ENCODE data around the gene LRRC51. TPM values are rescaled to one million over a fixed set of nuclear protein-coding genes. Genes with fewer than 3 reads are reported as not detected.

LRRC51 gene
- total and polyA plus RNA-seq, 2 donors (not counting 1 experiment from before 2014, with no cell fraction given): 5.0 to 6.9 TPM

DNA sequence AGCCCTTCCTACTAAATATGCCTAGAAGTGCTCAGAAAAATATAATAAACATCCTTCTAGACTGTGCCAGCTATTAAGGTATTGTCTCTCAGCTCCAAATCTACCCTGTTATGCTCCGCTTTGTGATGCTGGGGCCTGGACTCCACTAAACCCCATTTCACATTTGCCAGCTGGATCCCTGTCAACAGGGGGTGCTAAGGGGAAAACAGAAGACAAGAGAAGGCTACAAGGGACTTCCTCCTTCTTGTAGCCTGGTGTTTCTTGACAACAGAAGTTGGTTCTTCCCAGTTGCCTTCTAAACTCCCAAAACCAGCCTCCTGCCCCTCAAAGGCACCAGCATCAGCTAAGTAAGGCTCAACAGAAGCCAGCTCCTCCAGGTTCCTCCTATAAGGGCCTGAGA is 5.5 kb upstream of the LRRC51 start:
- H3K27me3 ChIP-seq (ENCODE audit: control insufficient read depth, insufficient read depth, low read length): no peaks in the 10 kb centered on the region
- H3K9ac ChIP-seq (ENCODE audit: insufficient read depth, low read length): no peak overlapping the region
- H4K20me1 ChIP-seq (ENCODE audit: control insufficient read depth, extremely low read depth, insufficient read depth, low read length): no peaks in the 10 kb centered on the region
- H3K4me1 ChIP-seq (ENCODE audit: control insufficient read depth, extremely low read depth, insufficient read depth, low read length): peaks cover 21% of the 10 kb centered on the region
- H3K27ac ChIP-seq (ENCODE audit: insufficient read depth, low read length): no peak overlapping the region
- H3K79me2 ChIP-seq (ENCODE audit: control insufficient read depth, insufficient read depth, low read length): peaks cover 85% of the 10 kb centered on the region
- no peak overlapping the region for H3K4me3 ChIP-seq (replicated peaks in 1 of 4; ENCODE audit: control extremely low read depth in 1 of 4, insufficient read depth in 1 of 4, low read depth in 3 of 4, low read length in 4 of 4)
- TF ChIP-seq, protein P1, sequence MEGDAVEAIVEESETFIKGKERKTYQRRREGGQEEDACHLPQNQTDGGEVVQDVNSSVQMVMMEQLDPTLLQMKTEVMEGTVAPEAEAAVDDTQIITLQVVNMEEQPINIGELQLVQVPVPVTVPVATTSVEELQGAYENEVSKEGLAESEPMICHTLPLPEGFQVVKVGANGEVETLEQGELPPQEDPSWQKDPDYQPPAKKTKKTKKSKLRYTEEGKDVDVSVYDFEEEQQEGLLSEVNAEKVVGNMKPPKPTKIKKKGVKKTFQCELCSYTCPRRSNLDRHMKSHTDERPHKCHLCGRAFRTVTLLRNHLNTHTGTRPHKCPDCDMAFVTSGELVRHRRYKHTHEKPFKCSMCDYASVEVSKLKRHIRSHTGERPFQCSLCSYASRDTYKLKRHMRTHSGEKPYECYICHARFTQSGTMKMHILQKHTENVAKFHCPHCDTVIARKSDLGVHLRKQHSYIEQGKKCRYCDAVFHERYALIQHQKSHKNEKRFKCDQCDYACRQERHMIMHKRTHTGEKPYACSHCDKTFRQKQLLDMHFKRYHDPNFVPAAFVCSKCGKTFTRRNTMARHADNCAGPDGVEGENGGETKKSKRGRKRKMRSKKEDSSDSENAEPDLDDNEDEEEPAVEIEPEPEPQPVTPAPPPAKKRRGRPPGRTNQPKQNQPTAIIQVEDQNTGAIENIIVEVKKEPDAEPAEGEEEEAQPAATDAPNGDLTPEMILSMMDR (conservative IDR thresholded peaks at IDR 0.05 in 1 of 2, IDR thresholded peaks at IDR 0.05 in 1 of 2; ENCODE audit: low read depth in 1 of 2, low read length in 2 of 2): peak in 1 of 2 donors; percentile 8
- TF ChIP-seq EZH2 (IDR thresholded peaks at IDR 0.05; ENCODE audit: low read length, missing control alignments): no peak
- no peaks in the 10 kb centered on the region for H3K9me3 ChIP-seq (ENCODE audit: control insufficient read depth, insufficient read depth, low read depth, low read length)
- H3K36me3 ChIP-seq (ENCODE audit: control insufficient read depth, insufficient read depth, low read length): no peaks in the 10 kb centered on the region
- DNase-seq (ENCODE audit: low read depth in 2 of 2): no peak
- no peak overlapping the region for H3K4me2 ChIP-seq (ENCODE audit: extremely low read depth, insufficient read depth, low read length)
- peak overlapping the region; percentile 22 for H2AFZ ChIP-seq (ENCODE audit: low read length)

DNA sequence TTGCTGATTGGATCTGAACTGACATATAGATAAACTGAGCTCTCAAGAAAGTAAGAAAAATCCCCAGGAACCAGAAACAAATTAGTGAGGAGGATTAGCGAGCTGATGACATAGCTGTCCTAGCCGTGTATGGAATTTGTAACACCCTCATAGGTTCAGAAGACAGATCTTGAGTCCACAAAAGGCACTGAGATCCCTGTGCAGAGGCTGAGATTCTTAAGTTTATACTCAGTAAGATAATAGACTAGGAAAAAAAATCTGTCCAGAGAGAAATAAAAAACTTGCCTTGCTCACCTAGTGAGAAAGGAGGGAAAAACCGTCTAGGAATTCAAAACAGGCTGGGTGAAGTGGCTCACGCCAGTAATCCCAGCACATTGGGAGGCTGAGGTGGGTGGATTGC is 4.9 kb upstream of the LRRC51 start:
- H3K27ac ChIP-seq (ENCODE audit: insufficient read depth, low read length): no peak overlapping the region
- peaks cover 14% of the 10 kb centered on the region for H3K4me1 ChIP-seq (ENCODE audit: control insufficient read depth, extremely low read depth, insufficient read depth, low read length)
- H3K4me2 ChIP-seq (ENCODE audit: extremely low read depth, insufficient read depth, low read length): no peak overlapping the region
- no peak overlapping the region for H3K9ac ChIP-seq (ENCODE audit: insufficient read depth, low read length)
- H4K20me1 ChIP-seq (ENCODE audit: control insufficient read depth, extremely low read depth, insufficient read depth, low read length): no peaks in the 10 kb centered on the region
- H3K4me3 ChIP-seq (replicated peaks in 1 of 4; ENCODE audit: control extremely low read depth in 1 of 4, insufficient read depth in 1 of 4, low read depth in 3 of 4, low read length in 4 of 4): no peak overlapping the region
- H3K27me3 ChIP-seq (ENCODE audit: control insufficient read depth, insufficient read depth, low read length): no peaks in the 10 kb centered on the region
- peaks cover 79% of the 10 kb centered on the region for H3K79me2 ChIP-seq (ENCODE audit: control insufficient read depth, insufficient read depth, low read length)
- TF ChIP-seq, protein P1 (conservative IDR thresholded peaks at IDR 0.05 in 1 of 2, IDR thresholded peaks at IDR 0.05 in 1 of 2; ENCODE audit: low read depth in 1 of 2, low read length in 2 of 2): no peak
- TF ChIP-seq EZH2 (IDR thresholded peaks at IDR 0.05; ENCODE audit: low read length, missing control alignments): no peak
- H3K9me3 ChIP-seq (ENCODE audit: control insufficient read depth, insufficient read depth, low read depth, low read length): no peaks in the 10 kb centered on the region
- no peak overlapping the region for H2AFZ ChIP-seq (ENCODE audit: low read length)
- no peaks in the 10 kb centered on the region for H3K36me3 ChIP-seq (ENCODE audit: control insufficient read depth, insufficient read depth, low read length)
- DNase-seq (ENCODE audit: low read depth in 2 of 2): peak in 1 of 2 donors; percentile 32

DNA sequence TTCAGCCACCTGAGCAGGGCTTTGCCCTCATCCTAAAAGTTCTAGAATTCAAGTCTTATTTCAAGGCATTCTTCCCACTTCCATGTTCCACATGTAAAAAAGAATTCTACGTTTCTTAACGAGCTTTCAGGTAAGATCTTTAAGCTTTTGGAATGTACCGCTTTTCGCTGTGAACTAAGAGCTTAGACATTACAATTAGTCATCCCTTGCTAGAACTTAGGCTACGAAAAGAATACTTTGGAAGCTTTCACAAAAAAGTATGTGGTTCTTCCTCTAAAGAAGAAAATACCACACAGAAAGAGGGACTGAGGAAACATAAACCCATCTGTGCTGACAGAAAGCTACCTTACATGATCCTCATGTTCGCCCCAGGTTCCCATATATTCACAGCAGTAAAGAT is 2.2 kb upstream of the LRRC51 start:
- Histone ChIP-seq H3K4me3 (replicated peaks in 1 of 4; ENCODE audit: control extremely low read depth in 1 of 4, insufficient read depth in 1 of 4, low read depth in 3 of 4, low read length in 4 of 4) (peak overlapping the region in 2 of 4 experiments; percentile 81 to 92), H4K20me1 (ENCODE audit: control insufficient read depth, extremely low read depth, insufficient read depth, low read length) (no peaks in the 10 kb centered on the region), H2AFZ (ENCODE audit: low read length) (peak overlapping the region; percentile 28), H3K4me2 (ENCODE audit: extremely low read depth, insufficient read depth, low read length) (peak overlapping the region; percentile 99), H3K79me2 (ENCODE audit: control insufficient read depth, insufficient read depth, low read length) (peaks cover 59% of the 10 kb centered on the region), H3K9me3 (ENCODE audit: control insufficient read depth, insufficient read depth, low read depth, low read length) (no peaks in the 10 kb centered on the region), H3K9ac (ENCODE audit: insufficient read depth, low read length) (no peak overlapping the region), H3K27me3 (ENCODE audit: control insufficient read depth, insufficient read depth, low read length) (no peaks in the 10 kb centered on the region), H3K4me1 (ENCODE audit: control insufficient read depth, extremely low read depth, insufficient read depth, low read length) (peaks cover 2% of the 10 kb centered on the region), H3K27ac (ENCODE audit: insufficient read depth, low read length) (peak overlapping the region; percentile 96), H3K36me3 (ENCODE audit: control insufficient read depth, insufficient read depth, low read length) (no peaks in the 10 kb centered on the region)
- TF ChIP-seq EZH2 (IDR thresholded peaks at IDR 0.05; ENCODE audit: low read length, missing control alignments): no peak
- TF ChIP-seq, protein P1 (conservative IDR thresholded peaks at IDR 0.05 in 1 of 2, IDR thresholded peaks at IDR 0.05 in 1 of 2; ENCODE audit: low read depth in 1 of 2, low read length in 2 of 2): no peak
- peak in 1 of 2 donors; percentile 64 for DNase-seq (ENCODE audit: low read depth in 2 of 2)
